Measurements from ENCODE around the gene TARP.
"Not testable (repeated sequence)": the region's sequence is repeated elsewhere in the genome, so short reads cannot be mapped to it uniquely, and the experiment has no call there.

The TARP gene

DNA sequence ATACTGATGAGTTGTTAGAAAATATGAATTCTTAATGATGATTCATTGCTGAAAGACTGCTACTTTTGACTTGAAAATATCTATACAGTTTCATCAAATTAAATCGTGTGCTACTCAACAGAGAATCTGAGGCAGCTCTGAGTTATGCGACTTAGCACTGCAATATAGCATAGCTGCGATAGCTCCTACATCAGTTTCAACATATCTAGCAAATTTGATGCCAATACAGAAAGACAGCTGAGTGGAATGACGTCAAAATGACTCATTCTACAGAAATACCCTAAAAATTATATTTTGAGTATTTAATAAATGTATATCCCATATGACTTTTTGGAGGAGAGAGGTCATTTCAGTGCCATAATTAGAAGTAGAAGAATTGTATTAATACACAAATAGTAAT is 1.1 kb upstream of the TARP start:
- H3K4me3 ChIP-seq, result no peak overlapping the region
- intact Hi-C loops (cut with DNase I), result no loop called here
- WGBS, 4 donors, result 73 to 85% (median 79%) methylated on average over 4 of the region's 4 CpGs
- no peak for DNase-seq
- no peaks in the 10 kb centered on the region for H3K4me1 ChIP-seq (replicated peaks in 1 of 2)
- H3K27me3 ChIP-seq, result no peaks in the 10 kb centered on the region
- H3K27ac ChIP-seq, result no peak overlapping the region
- no peak for TF ChIP-seq POLR2A (IDR thresholded peaks at IDR 0.05)
- no peak for TF ChIP-seq CTCF (IDR thresholded peaks at IDR 0.05)
- H3K36me3 ChIP-seq (replicated peaks in 1 of 2), result no peaks in the 10 kb centered on the region
- H3K9me3 ChIP-seq (replicated peaks in 1 of 3), result no peaks in the 10 kb centered on the region

GRCh38 chr7:38270405-38270804 is 3.0 kb downstream of the TARP start:
- H3K27ac ChIP-seq; intact Hi-C loops (cut with DNase I); DNase-seq; H3K9me3 ChIP-seq (replicated peaks in 1 of 3); H3K4me1 ChIP-seq (replicated peaks in 1 of 2); H3K36me3 ChIP-seq (replicated peaks in 1 of 2); H3K4me3 ChIP-seq; H3K27me3 ChIP-seq: not testable (repeated sequence)
- WGBS, 4 donors, result 72 to 100% (median 83%) methylated on average over 1 to 2 of the region's 2 CpGs

- H3K27ac ChIP-seq; DNase-seq; H3K36me3 ChIP-seq (replicated peaks in 1 of 2); H3K9me3 ChIP-seq (replicated peaks in 1 of 3); H3K4me1 ChIP-seq (replicated peaks in 1 of 2); H3K27me3 ChIP-seq; H3K4me3 ChIP-seq; intact Hi-C loops (cut with DNase I): not testable (repeated sequence)
- WGBS, 4 donors, result 65 to 87% (median 71%) methylated on average over 4 of the region's 4 CpGs
Observed at GRCh38 chr7:38269704-38270346, 3.6 kb downstream of the TARP start.

DNA sequence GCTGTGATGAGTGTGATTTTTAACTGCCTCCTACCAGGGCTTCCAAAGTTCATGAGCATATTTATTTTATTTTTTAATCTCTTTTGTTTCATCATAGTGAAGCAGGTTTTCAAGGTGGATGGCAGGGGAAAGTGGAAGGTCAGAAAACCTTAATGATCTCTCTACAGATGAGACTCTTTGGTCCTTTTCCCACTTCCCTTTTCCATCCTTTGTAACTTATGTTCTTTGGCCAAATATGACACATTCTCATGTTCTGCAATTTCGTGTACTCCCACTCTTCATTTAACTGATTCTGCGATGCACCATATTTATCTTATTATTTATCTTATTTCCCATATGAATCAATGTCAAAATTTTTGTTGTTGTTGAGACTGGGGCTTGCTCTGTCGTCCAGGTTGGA is 7.5 kb downstream of the TARP start:
- H3K4me1 ChIP-seq (replicated peaks in 1 of 2); H3K27me3 ChIP-seq; H3K27ac ChIP-seq; intact Hi-C loops (cut with DNase I); DNase-seq; H3K9me3 ChIP-seq (replicated peaks in 1 of 3); H3K4me3 ChIP-seq; H3K36me3 ChIP-seq (replicated peaks in 1 of 2): not testable (repeated sequence)
- 51 to 62% (median 58%) methylated on average over 3 of the region's 3 CpGs for WGBS, 4 donors

DNA sequence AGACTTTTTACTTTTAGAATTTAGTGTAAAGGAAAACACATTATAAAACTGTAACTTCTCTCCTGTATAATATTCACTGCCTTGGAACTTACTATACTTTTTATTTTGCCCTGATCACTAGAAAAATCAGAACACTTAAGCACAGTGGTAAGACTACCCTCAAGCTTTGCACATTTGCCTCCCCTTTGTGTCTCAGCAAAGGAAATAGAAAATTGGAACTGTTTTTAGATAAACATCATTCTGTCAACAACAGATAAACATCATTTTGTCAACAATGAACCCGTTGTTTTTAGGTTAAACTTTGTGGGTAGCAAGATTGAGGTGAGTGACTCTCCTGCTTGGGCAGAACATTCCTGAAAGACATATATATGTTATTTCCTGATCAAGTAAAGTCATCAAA is 8.8 kb downstream of the TARP start:
- H3K36me3 ChIP-seq (replicated peaks in 1 of 2); DNase-seq; H3K4me1 ChIP-seq (replicated peaks in 1 of 2); H3K4me3 ChIP-seq; H3K27me3 ChIP-seq; intact Hi-C loops (cut with DNase I); H3K27ac ChIP-seq; H3K9me3 ChIP-seq (replicated peaks in 1 of 3): not testable (repeated sequence)
- WGBS, 4 donors, result 16 to 42% (median 39%) methylated on average over 1 of the region's 1 CpG

- H3K4me3 ChIP-seq; H3K27ac ChIP-seq; H3K36me3 ChIP-seq (replicated peaks in 1 of 2); intact Hi-C loops (cut with DNase I); H3K4me1 ChIP-seq (replicated peaks in 1 of 2); DNase-seq; H3K27me3 ChIP-seq; H3K9me3 ChIP-seq (replicated peaks in 1 of 3): not testable (repeated sequence)
- 53 to 67% (median 58%) methylated on average over 1 of the region's 1 CpG for WGBS, 4 donors
Observed at GRCh38 chr7:38263274-38263673, 10.2 kb downstream of the TARP start.

DNA sequence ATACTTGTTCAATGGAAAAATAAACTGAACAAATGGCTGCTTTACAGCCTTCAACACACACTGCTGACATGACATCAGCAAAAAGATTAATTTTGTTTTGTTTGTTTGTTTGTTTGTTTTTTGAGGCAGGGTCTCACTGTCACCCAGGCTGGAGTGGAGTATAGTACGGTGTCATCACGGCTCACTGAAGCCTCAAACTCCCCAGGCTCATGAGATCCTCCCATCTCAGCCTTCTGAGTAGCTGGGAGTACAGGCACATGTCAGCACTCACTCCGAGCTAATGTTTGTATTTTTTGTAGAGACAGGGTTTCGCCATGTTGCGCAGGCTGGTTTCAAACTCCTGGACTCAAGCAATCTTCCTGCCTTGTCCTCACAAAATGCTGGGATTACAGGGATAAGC is 10.9 kb downstream of the TARP start:
- no peaks in the 10 kb centered on the region for H3K4me1 ChIP-seq (replicated peaks in 1 of 2)
- no peak overlapping the region for H3K27ac ChIP-seq
- no peaks in the 10 kb centered on the region for H3K9me3 ChIP-seq (replicated peaks in 1 of 3)
- no peak for DNase-seq
- no peaks in the 10 kb centered on the region for H3K27me3 ChIP-seq
- intact Hi-C loops (cut with DNase I), result no loop called here
- no peaks in the 10 kb centered on the region for H3K36me3 ChIP-seq (replicated peaks in 1 of 2)
- WGBS, 4 donors, result 51 to 77% (median 76%) methylated on average over 5 of the region's 5 CpGs
- H3K4me3 ChIP-seq, result no peak overlapping the region
- no peak for TF ChIP-seq CTCF (IDR thresholded peaks at IDR 0.05)
- no peak for TF ChIP-seq POLR2A (IDR thresholded peaks at IDR 0.05)

DNA sequence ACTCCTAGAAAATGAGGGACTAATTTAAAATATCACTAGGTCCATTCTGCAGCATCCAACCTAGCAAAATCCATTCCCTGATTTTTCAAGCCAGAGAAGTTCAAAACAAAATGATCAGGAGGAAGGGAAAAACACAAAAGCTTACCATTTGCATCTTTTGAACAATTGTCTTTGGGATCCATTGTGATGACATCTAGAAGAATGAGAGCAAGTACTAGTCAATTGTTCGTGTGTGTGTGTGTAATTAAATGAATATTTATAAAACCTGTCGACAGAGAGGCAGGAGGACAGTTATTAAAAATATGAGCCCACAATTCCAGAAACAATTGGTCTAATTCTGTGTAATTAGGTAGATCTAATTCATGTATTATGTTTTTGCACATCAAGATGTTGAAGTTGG is 11.4 kb downstream of the TARP start:
- not testable (repeated sequence) for H3K9me3 ChIP-seq (replicated peaks in 1 of 3); H3K27ac ChIP-seq

DNA sequence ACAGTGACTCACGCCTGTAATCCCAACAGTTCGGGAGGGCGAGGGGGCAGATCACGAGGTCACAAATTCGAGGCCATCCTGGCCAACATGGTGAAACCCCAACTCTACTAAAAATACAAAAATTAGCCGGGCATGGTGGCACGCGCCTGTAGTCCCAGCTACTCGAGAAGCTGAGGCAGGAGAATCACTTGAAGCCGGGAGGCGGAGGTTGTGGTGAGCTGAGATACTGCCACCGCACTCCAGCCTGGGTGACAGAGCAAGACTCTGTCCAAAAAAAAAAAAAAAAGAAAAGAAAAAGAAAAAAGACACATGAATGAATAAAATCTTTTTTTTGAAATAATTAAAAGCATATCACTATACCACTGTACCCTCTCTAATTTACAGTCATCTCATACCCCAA is 11.8 kb downstream of the TARP start:
- H3K9me3 ChIP-seq (replicated peaks in 1 of 3); H3K27me3 ChIP-seq; H3K27ac ChIP-seq; H3K4me3 ChIP-seq; H3K4me1 ChIP-seq (replicated peaks in 1 of 2); DNase-seq; H3K36me3 ChIP-seq (replicated peaks in 1 of 2); intact Hi-C loops (cut with DNase I): not testable (repeated sequence)
- WGBS, 4 donors, result 73 to 88% (median 81%) methylated on average over 12 of the region's 12 CpGs

More for the DNA sequence above, 11.4 kb downstream of the TARP start:
- 51 to 62% (median 59%) methylated on average over 2 of the region's 2 CpGs for WGBS, 4 donors
- DNase-seq; intact Hi-C loops (cut with DNase I); H3K4me3 ChIP-seq; H3K4me1 ChIP-seq (replicated peaks in 1 of 2); H3K27me3 ChIP-seq; H3K36me3 ChIP-seq (replicated peaks in 1 of 2): not testable (repeated sequence)

DNA sequence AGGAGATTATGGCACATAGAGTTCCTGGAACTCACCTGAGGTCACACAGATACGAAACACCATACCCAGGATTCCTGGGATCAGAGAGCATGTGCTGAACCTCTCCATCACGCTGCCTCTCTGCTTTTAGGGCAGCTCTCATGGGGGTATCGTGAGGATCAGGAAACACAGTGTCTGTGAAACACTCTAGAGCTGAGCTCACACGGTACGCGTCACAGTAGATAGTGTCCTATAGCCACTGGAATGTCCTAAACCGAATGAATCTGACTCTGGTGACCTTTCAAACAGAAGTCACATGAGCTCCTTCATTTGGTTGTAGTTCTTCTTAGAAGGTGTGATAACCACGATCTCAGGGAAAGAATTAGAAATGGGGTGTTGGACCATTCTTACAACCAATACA is 14.3 kb downstream of the TARP start:
- intact Hi-C loops (cut with DNase I), result not testable (repeated sequence)

More for the DNA sequence above, 14.3 kb downstream of the TARP start:
- DNase-seq; H3K4me3 ChIP-seq; H3K4me1 ChIP-seq (replicated peaks in 1 of 2); H3K36me3 ChIP-seq (replicated peaks in 1 of 2); H3K9me3 ChIP-seq (replicated peaks in 1 of 3); H3K27ac ChIP-seq; H3K27me3 ChIP-seq: not testable (repeated sequence)
- WGBS, 4 donors, result 77 to 87% (median 83%) methylated on average over 6 to 8 of the region's 8 CpGs
